ENCODE measurements around the gene EPS8L3.

GRCh38 chr1:109730666-109731065, 33.1 kb downstream of the EPS8L3 start:
- no peak for TF ChIP-seq CTCF (IDR thresholded peaks at IDR 0.05 in 2 of 3, conservative IDR thresholded peaks at IDR 0.05 in 1 of 3; ENCODE audit: control insufficient read depth in 2 of 3, extremely low read depth in 1 of 3, insufficient read depth in 1 of 3, low read depth in 3 of 3, low read length in 3 of 3)
- TF ChIP-seq NBN (IDR thresholded peaks at IDR 0.05): no peak
- TF ChIP-seq PRDM15 (CRISPR knock-in tag; IDR thresholded peaks at IDR 0.05): no peak
- no peak for TF ChIP-seq CEBPB (IDR thresholded peaks at IDR 0.05; ENCODE audit: borderline replicate concordance in 1 of 2, low read depth in 2 of 2, low read length in 2 of 2)
- TF ChIP-seq EP300 (IDR thresholded peaks at IDR 0.05; ENCODE audit: borderline replicate concordance in 1 of 2, control insufficient read depth in 1 of 2, low read depth in 2 of 2, low read length in 2 of 2): no peak
- TF ChIP-seq RCOR1 (conservative IDR thresholded peaks at IDR 0.05; ENCODE audit: low read depth, low read length): no peak
- no peak for TF ChIP-seq CBX3 (IDR thresholded peaks at IDR 0.05; ENCODE audit: borderline replicate concordance, low read depth)
- no peak for TF ChIP-seq NFIC (IDR thresholded peaks at IDR 0.05; ENCODE audit: low read depth, low read length)
- no peak for TF ChIP-seq EZH2 (IDR thresholded peaks at IDR 0.05; ENCODE audit: borderline replicate concordance, control insufficient read depth, low read depth, low read length)

Measured in GM12878 (cell line).